ENCODE data around the gene MTMR4. TPM values are rescaled to one million over a fixed set of nuclear protein-coding genes. Genes with fewer than 3 reads are reported as not detected.

Gene MTMR4
- total RNA-seq, 1 experiment from 2014 or later, result 33.5 TPM

- H3K9me3 Mint-ChIP-seq (ENCODE audit: low read depth, unreplicated experiment), result no peaks in the 10 kb centered on the region
- TF ChIP-seq, protein P1, sequence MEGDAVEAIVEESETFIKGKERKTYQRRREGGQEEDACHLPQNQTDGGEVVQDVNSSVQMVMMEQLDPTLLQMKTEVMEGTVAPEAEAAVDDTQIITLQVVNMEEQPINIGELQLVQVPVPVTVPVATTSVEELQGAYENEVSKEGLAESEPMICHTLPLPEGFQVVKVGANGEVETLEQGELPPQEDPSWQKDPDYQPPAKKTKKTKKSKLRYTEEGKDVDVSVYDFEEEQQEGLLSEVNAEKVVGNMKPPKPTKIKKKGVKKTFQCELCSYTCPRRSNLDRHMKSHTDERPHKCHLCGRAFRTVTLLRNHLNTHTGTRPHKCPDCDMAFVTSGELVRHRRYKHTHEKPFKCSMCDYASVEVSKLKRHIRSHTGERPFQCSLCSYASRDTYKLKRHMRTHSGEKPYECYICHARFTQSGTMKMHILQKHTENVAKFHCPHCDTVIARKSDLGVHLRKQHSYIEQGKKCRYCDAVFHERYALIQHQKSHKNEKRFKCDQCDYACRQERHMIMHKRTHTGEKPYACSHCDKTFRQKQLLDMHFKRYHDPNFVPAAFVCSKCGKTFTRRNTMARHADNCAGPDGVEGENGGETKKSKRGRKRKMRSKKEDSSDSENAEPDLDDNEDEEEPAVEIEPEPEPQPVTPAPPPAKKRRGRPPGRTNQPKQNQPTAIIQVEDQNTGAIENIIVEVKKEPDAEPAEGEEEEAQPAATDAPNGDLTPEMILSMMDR (IDR thresholded peaks at IDR 0.05; ENCODE audit: unreplicated experiment), result no peak
- H3K36me3 Mint-ChIP-seq (ENCODE audit: insufficient read depth, unreplicated experiment), result no peaks in the 10 kb centered on the region
- H3K27ac Mint-ChIP-seq (ENCODE audit: unreplicated experiment), result no peak overlapping the region
- CTCF ChIA-PET, result no interaction called here
- BruUV-seq (replicated peaks), result no TSS peak
- no peaks in the 10 kb centered on the region for H3K27me3 Mint-ChIP-seq (ENCODE audit: unreplicated experiment)
- no peak overlapping the region for H3K4me3 Mint-ChIP-seq (ENCODE audit: low read depth, unreplicated experiment)
- no peaks in the 10 kb centered on the region for H3K4me1 Mint-ChIP-seq (ENCODE audit: low read depth, unreplicated experiment)
- intact Hi-C loops (cut with micrococcal nuclease; ENCODE audit: unreplicated experiment), result no loop called here
- no peak for DNase-seq
Measured at GRCh38 chr17:58480090-58480489, 34.3 kb downstream of the MTMR4 start.

DNA sequence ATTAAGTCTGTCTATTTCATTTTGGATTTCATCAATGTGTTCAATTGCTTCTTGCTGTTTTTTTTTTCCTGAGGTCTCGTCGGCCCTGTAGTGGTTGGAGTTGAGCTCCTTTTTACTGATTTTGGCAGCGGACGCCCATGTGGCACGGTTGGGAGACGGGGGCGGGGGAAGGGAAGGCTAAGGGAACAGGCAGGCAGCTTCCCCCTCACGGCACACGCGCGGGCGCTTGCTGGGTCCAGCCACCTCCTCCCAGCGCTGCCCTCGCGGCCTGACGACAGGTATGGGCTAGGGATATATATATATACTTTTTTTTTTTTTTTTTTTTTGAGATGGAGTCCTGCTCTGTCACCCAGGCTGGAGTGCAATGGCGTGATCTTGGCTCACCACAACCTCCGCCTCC, 37.6 kb downstream of the MTMR4 start:
- CTCF ChIA-PET, result interaction anchor here (0.6 kb wide), 1 partner anchor 13 kb away, joined by 3 read pairs; no protein-coding TSS in a partner anchor
- no peak for DNase-seq
- TF ChIP-seq, protein P1 (IDR thresholded peaks at IDR 0.05; ENCODE audit: unreplicated experiment), result no peak
- H3K27me3 Mint-ChIP-seq (ENCODE audit: unreplicated experiment), result no peaks in the 10 kb centered on the region
- H3K4me3 Mint-ChIP-seq (ENCODE audit: low read depth, unreplicated experiment), result no peak overlapping the region
- intact Hi-C loops (cut with micrococcal nuclease; ENCODE audit: unreplicated experiment), result no loop called here
- H3K9me3 Mint-ChIP-seq (ENCODE audit: low read depth, unreplicated experiment), result no peaks in the 10 kb centered on the region
- no TSS peak for BruUV-seq (replicated peaks)
- no peak overlapping the region for H3K27ac Mint-ChIP-seq (ENCODE audit: unreplicated experiment)
- H3K36me3 Mint-ChIP-seq (ENCODE audit: insufficient read depth, unreplicated experiment), result no peaks in the 10 kb centered on the region
- H3K4me1 Mint-ChIP-seq (ENCODE audit: low read depth, unreplicated experiment), result no peaks in the 10 kb centered on the region

GRCh38 chr17:58475985-58476384, 38.5 kb downstream of the MTMR4 start:
- intact Hi-C loops (cut with micrococcal nuclease; ENCODE audit: unreplicated experiment), result no loop called here
- no peak for DNase-seq
- Mint-ChIP-seq H3K27me3 (ENCODE audit: unreplicated experiment) (no peaks in the 10 kb centered on the region), H3K36me3 (ENCODE audit: insufficient read depth, unreplicated experiment) (no peaks in the 10 kb centered on the region), H3K9me3 (ENCODE audit: low read depth, unreplicated experiment) (no peaks in the 10 kb centered on the region), H3K4me3 (ENCODE audit: low read depth, unreplicated experiment) (no peak overlapping the region), H3K27ac (ENCODE audit: unreplicated experiment) (no peak overlapping the region), H3K4me1 (ENCODE audit: low read depth, unreplicated experiment) (no peaks in the 10 kb centered on the region)
- CTCF ChIA-PET, result no interaction called here
- TF ChIP-seq, protein P1 (IDR thresholded peaks at IDR 0.05; ENCODE audit: unreplicated experiment), result no peak
- BruUV-seq (replicated peaks), result no TSS peak

GRCh38 chr17:58470356-58470755, 44.1 kb downstream of the MTMR4 start:
- TF ChIP-seq, protein P1 (IDR thresholded peaks at IDR 0.05; ENCODE audit: unreplicated experiment), result no peak
- Mint-ChIP-seq H3K27ac (ENCODE audit: unreplicated experiment) (no peak overlapping the region), H3K4me3 (ENCODE audit: low read depth, unreplicated experiment) (no peak overlapping the region), H3K4me1 (ENCODE audit: low read depth, unreplicated experiment) (no peaks in the 10 kb centered on the region), H3K9me3 (ENCODE audit: low read depth, unreplicated experiment) (no peaks in the 10 kb centered on the region), H3K36me3 (ENCODE audit: insufficient read depth, unreplicated experiment) (no peaks in the 10 kb centered on the region), H3K27me3 (ENCODE audit: unreplicated experiment) (no peaks in the 10 kb centered on the region)
- BruUV-seq (replicated peaks), result no TSS peak
- intact Hi-C loops (cut with micrococcal nuclease; ENCODE audit: unreplicated experiment), result no loop called here
- no peak for DNase-seq
- CTCF ChIA-PET, result no interaction called here
